SK-N-SH (cell line): ENCODE results near the gene ZCCHC8. TPM values are rescaled to one million over a fixed set of nuclear protein-coding genes. Genes with fewer than 3 reads are reported as not detected.

Experiments used
- CTCF ChIA-PET: fragments of 300-600, 350-600 bp; formaldehyde crosslinking; extraction: SDS; loops from one replicate; lab custom pipeline; 2021; lab: Yijun Ruan, JAX
- POLR2A ChIA-PET: fragments of 350-600 bp; sonication (Branson Sonifier 250); formaldehyde crosslinking; extraction: SDS; loops from one replicate; lab custom pipeline; 2020; ENCODE audit warnings: antibody characterized with exemption, inconsistent platforms; lab: Yijun Ruan, JAX
- DNase-seq: peaks from one replicate; pipeline ENCODE4 v3.0.0; 2012
- H2AFZ ChIP-seq: fragments of 200-600 bp; sonication (generic); 2 replicates; pipeline ENCODE4 v1.8.1; 2016; ENCODE audit warnings: antibody characterized with exemption, mild to moderate bottlenecking, low read depth
- H3F3A ChIP-seq: fragments of 200-600 bp; sonication (generic); replicated peaks from 2 replicates; pipeline ENCODE3; 2016; ENCODE audit warnings: antibody characterized with exemption, mild to moderate bottlenecking; ENCODE audit not compliant: insufficient read depth
- H3K27ac ChIP-seq, 2 experiments: fragments of 200-500 bp in 1 of 2; fragments of 200-600 bp in 1 of 2; sonication (Bioruptor generic) in 1 of 2; sonication (generic), shearing (Covaris generic) in 1 of 2; 2 replicates each; pipeline versions ENCODE4 v1.5.1 to v1.6.1; 2014 to 2016; ENCODE audit warnings: low read depth in 2 of 2, inconsistent platforms in 1 of 2, low read length in 1 of 2, mild to moderate bottlenecking in 1 of 2, mixed read lengths in 1 of 2
- H3K27me3 ChIP-seq: fragments of 200-600 bp; sonication (generic), shearing (Covaris generic); 2 replicates; pipeline ENCODE4 v1.6.1; 2016; ENCODE audit warnings: mixed run types; ENCODE audit not compliant: insufficient read depth
- H3K36me3 ChIP-seq, 2 experiments: fragments of 200-500 bp in 1 of 2; fragments of 200-600 bp in 1 of 2; sonication (Bioruptor generic) in 1 of 2; sonication (generic) in 1 of 2; replicated peaks in 1 of 2; 2 replicates each; pipeline versions ENCODE3 to v1.5.1; 2014 to 2016; ENCODE audit warnings: low read length in 1 of 2, mild to moderate bottlenecking in 1 of 2; ENCODE audit not compliant: insufficient read depth in 2 of 2, control insufficient read depth in 1 of 2
- H3K4me1 ChIP-seq, 2 experiments: fragments of 200-500 bp in 1 of 2; fragments of 200-600 bp in 1 of 2; sonication (Bioruptor generic) in 1 of 2; sonication (generic), shearing (Covaris generic) in 1 of 2; 2 replicates each; pipeline versions ENCODE4 v1.5.1 to v1.6.1; 2014 to 2016; ENCODE audit warnings: low read depth in 1 of 2, low read length in 1 of 2, mixed run types in 1 of 2; ENCODE audit not compliant: insufficient read depth in 2 of 2, control insufficient read depth in 1 of 2
- H3K4me2 ChIP-seq: fragments of 200-600 bp; sonication (generic), shearing (Covaris generic); 2 replicates; pipeline ENCODE4 v1.6.1; 2017; ENCODE audit warnings: mixed run types
- H3K4me3 ChIP-seq, 2 experiments: fragments of 200-500 bp in 1 of 2; fragments of 200-600 bp in 1 of 2; sonication (Bioruptor generic) in 1 of 2; sonication (generic), shearing (Covaris generic) in 1 of 2; 2 replicates each; pipeline versions ENCODE4 v1.5.1 to v1.8.1; 2014 to 2016; ENCODE audit warnings: low read depth in 2 of 2, inconsistent platforms in 1 of 2, low read length in 1 of 2, mild to moderate bottlenecking in 1 of 2, mixed read lengths in 1 of 2, moderate library complexity in 1 of 2
- H3K79me2 ChIP-seq: fragments of 200-600 bp; sonication (generic); 2 replicates; pipeline ENCODE4 v1.8.1; 2017; ENCODE audit warnings: mild to moderate bottlenecking; ENCODE audit not compliant: insufficient read depth
- H3K9ac ChIP-seq: fragments of 200-600 bp; sonication (generic); 2 replicates; pipeline ENCODE4 v1.6.1; 2017; ENCODE audit warnings: mixed run types
- H3K9me2 ChIP-seq: fragments of 200-600 bp; sonication (generic); 2 replicates; pipeline ENCODE4 v1.6.1; 2017; ENCODE audit warnings: mixed run types
- H3K9me3 ChIP-seq: fragments of 200-600 bp; sonication (generic); 2 replicates; pipeline ENCODE4 v1.6.1; 2017; ENCODE audit warnings: mixed run types, mild to moderate bottlenecking, moderate library complexity
- H4K20me1 ChIP-seq: fragments of 200-600 bp; sonication (generic); 2 replicates; pipeline ENCODE4 v1.6.1; 2017; ENCODE audit warnings: mild to moderate bottlenecking, mixed run types; ENCODE audit not compliant: insufficient read depth
- CHD2 ChIP-seq: fragments of 150-350 bp; IDR thresholded peaks from 2 replicates; pipeline ENCODE4 v1.6.1; 2018; ENCODE audit warnings: low read length; ENCODE audit not compliant: partially characterized antibody
- EP300 ChIP-seq, 2 experiments: IDR thresholded peaks; 2 replicates each; pipeline versions ENCODE4 v1.4.0 to v1.6.1; 2012; ENCODE audit warnings: borderline replicate concordance in 1 of 2, low read depth in 1 of 2, low read length in 1 of 2
- FOXJ3 ChIP-seq: sonication (generic); formaldehyde crosslinking; IDR thresholded peaks from 2 replicates; pipeline ENCODE4 v1.5.1; 2020; ENCODE audit warnings: mild to moderate bottlenecking, missing genetic modification reagents
- JUND ChIP-seq: IDR thresholded peaks from 2 replicates; pipeline ENCODE4 v1.4.0; 2012
- MEF2A ChIP-seq: IDR thresholded peaks from 2 replicates; pipeline ENCODE4 v1.4.0; 2012; ENCODE audit warnings: low read depth, borderline replicate concordance
- MXI1 ChIP-seq: IDR thresholded peaks from 2 replicates; pipeline ENCODE4 v1.6.1; 2012; ENCODE audit warnings: mild to moderate bottlenecking, low read depth, low read length, improper control_type of control experiment
- PBX3 ChIP-seq: IDR thresholded peaks from 2 replicates; pipeline ENCODE4; 2012
- RCOR1 ChIP-seq: fragments of 150-350 bp; IDR thresholded peaks from 2 replicates; pipeline ENCODE4 v1.6.1; 2017; ENCODE audit warnings: antibody characterized with exemption, low read length
- RXRA ChIP-seq: IDR thresholded peaks from 2 replicates; pipeline ENCODE4 v1.4.0; 2012; ENCODE audit warnings: low read depth, mild to moderate bottlenecking, borderline replicate concordance
- SMC3 ChIP-seq: IDR thresholded peaks from 2 replicates; pipeline ENCODE4 v1.6.1; 2012; ENCODE audit warnings: low read depth, low read length, improper control_type of control experiment
- TAF1 ChIP-seq: IDR thresholded peaks from 2 replicates; pipeline ENCODE4 v1.6.1; 2012; ENCODE audit warnings: low read depth, mild to moderate bottlenecking, low read length, moderate library complexity, borderline replicate concordance
- TEAD4 ChIP-seq: IDR thresholded peaks from 2 replicates; pipeline ENCODE4 v1.4.0; 2012; ENCODE audit warnings: mild to moderate bottlenecking, borderline replicate concordance; ENCODE audit not compliant: insufficient read depth
- YY1 ChIP-seq: IDR thresholded peaks from 2 replicates; pipeline ENCODE4 v1.4.0; 2012; ENCODE audit warnings: low read depth, mild to moderate bottlenecking
- WGBS: methylation state at CpG from one replicate; pipeline ENCODE4 v1.1.6; 2017; ENCODE audit warnings: low lambda C conversion rate; 5-methylcytosine and 5-hydroxymethylcytosine counted together
- polyA plus RNA-seq, 3 experiments: library from polyadenylated mRNA; depleted of rRNA; stranded (reverse); fragments of >200 nt; gene quantifications; 2 replicates each; pipeline ENCODE4 v1.2.3, GENCODE V29; 2012
- TF ChIP-seq, protein P1 (sequence below): fragments of 150-350 bp; IDR thresholded peaks from 2 replicates; pipeline ENCODE4 v1.6.1; 2016; ENCODE audit warnings: mild to moderate bottlenecking, low read depth, low read length

Gene ZCCHC8
- polyA plus RNA-seq, 1 of the 3 experiments (the other 2 are of a cell fraction) = 11.3 TPM

DNA sequence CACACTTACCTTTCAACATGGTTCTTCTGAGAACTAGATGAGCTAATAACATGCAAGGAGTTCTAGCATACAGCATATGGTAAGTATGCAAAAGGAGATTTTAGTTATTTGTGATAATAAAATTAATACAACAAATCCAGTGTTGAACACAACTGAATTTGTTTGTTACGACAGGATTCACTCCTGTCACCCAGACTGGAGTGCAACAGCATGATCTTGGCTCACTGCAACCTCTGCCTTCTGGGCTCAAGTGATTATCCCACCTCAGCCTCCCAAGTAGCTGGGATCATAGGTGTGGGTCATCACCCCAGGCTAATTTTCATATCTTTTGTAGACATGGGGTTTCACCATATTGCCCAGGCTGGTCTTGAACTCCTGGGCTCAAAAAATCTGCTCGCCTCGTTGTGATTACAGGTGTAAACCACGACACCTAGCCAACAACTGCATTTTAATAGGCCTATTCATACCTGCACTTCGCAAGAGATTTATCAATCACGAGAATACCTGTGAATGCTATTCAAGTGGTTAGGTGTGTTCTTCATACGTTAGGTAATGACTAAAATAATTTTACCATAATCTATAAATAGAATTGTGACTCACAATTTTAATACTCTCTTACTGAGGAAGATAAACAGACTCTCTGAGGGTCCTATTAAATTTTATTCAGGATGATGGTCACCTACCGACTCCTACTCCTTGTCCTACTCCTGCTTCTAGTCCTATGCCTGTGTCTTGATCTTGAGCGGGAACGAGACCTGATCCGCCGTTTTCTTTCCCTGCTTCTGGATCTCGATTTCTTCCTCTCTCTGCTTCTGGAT lies 16.0 kb upstream of the ZCCHC8 start:
- Histone ChIP-seq H2AFZ (no peak overlapping the region), H3K4me1 (no peaks in the 10 kb centered on the region), H3K79me2 (peaks cover 98% of the 10 kb centered on the region), H3F3A (peaks cover 75% of the 10 kb centered on the region), H3K9ac (no peak overlapping the region), H3K27ac (peak overlapping the region in 1 of 2 experiments; percentile 44; a peak in 1 of 4 replicates), H3K4me2 (no peak overlapping the region)
- CTCF ChIA-PET = interaction anchor here (1.7 kb wide), 1 partner anchor 18 kb away, joined by 8 read pairs; no protein-coding TSS in a partner anchor
- 91% methylated on average over 13 of the region's 13 CpGs for WGBS
- no peak for TF ChIP-seq TAF1
- TF ChIP-seq, all 33 proteins: peak for 0
- no peak overlapping the region for H3K4me3 ChIP-seq
- H3K36me3 ChIP-seq = peaks cover 91 to 96% of the 10 kb centered on the region in 2 experiments
- no peaks in the 10 kb centered on the region for H3K9me2 ChIP-seq
- peaks cover 78% of the 10 kb centered on the region for H4K20me1 ChIP-seq
- DNase-seq = no peak
- POLR2A ChIA-PET = no interaction called here
- no peaks in the 10 kb centered on the region for H3K9me3 ChIP-seq
- no peaks in the 10 kb centered on the region for H3K27me3 ChIP-seq

- Histone ChIP-seq H3K9me3 (no peaks in the 10 kb centered on the region), H3K4me2 (no peak overlapping the region), H3K4me1 (no peaks in the 10 kb centered on the region), H3K9ac (no peak overlapping the region), H3K4me3 (no peak overlapping the region), H3K79me2 (peaks cover 98% of the 10 kb centered on the region), H3K27ac (no peak overlapping the region), H3K27me3 (no peaks in the 10 kb centered on the region), H3F3A (peaks cover 77% of the 10 kb centered on the region), H4K20me1 (peaks cover 63% of the 10 kb centered on the region), H2AFZ (no peak overlapping the region), H3K9me2 (no peaks in the 10 kb centered on the region), H3K36me3 (peaks cover 89 to 96% of the 10 kb centered on the region in 2 experiments)
- POLR2A ChIA-PET = no interaction called here
- CTCF ChIA-PET = interaction anchor here (1.7 kb wide), 1 partner anchor 16 kb away, joined by 8 read pairs; no protein-coding TSS in a partner anchor
- WGBS = 100% methylated on average over 2 of the region's 2 CpGs
- DNase-seq = no peak
- TF ChIP-seq FOXJ3 (CRISPR knock-in tag) (no peak), MEF2A (no peak), RCOR1 (no peak), CHD2 (no peak), PBX3 (no peak), MXI1 (no peak), SMC3 (no peak), JUND (no peak), TEAD4 (no peak), RXRA (no peak), EP300 (IDR thresholded peaks at IDR 0.05; ENCODE audit: borderline replicate concordance in 1 of 2, low read depth in 1 of 2, low read length in 1 of 2) (no peak), YY1 (no peak)
- TF ChIP-seq, protein P1, sequence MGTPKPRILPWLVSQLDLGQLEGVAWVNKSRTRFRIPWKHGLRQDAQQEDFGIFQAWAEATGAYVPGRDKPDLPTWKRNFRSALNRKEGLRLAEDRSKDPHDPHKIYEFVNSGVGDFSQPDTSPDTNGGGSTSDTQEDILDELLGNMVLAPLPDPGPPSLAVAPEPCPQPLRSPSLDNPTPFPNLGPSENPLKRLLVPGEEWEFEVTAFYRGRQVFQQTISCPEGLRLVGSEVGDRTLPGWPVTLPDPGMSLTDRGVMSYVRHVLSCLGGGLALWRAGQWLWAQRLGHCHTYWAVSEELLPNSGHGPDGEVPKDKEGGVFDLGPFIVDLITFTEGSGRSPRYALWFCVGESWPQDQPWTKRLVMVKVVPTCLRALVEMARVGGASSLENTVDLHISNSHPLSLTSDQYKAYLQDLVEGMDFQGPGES = no peak
Measured at GRCh38 chr12:122515275-122515674, 14.5 kb upstream of the ZCCHC8 start.
